Lung (tissue), 12 donors: Measurements from ENCODE around the gene EXOC4. TPM values are rescaled to one million over a fixed set of nuclear protein-coding genes. Genes with fewer than 3 reads are reported as not detected.

Experiments used
- ATAC-seq: fragments of 200-7000 bp; cut with Tn5 transposase; one replicate; pipeline ENCODE4 v1.9.1; 2020; ENCODE audit warnings: moderate number of reproducible peaks; ENCODE audit not compliant: insufficient read depth, low FRiP score
- DNase-seq, 3 donors: peaks; one replicate each; pipeline ENCODE4 v3.0.0-alpha.2; 2013 to 2017
- H3K27ac ChIP-seq, 2 donors: one replicate each; pipeline ENCODE4 v1.5.1; 2013; ENCODE audit warnings: mild to moderate bottlenecking in 2 of 2, moderate library complexity in 2 of 2, control low read depth in 1 of 2, inconsistent platforms in 1 of 2, low read depth in 1 of 2, low read length in 1 of 2
- H3K27me3 ChIP-seq, 3 donors: one replicate each; pipeline ENCODE4 v1.5.1; 2013; ENCODE audit warnings: low read length in 2 of 3; ENCODE audit not compliant: control insufficient read depth in 3 of 3, insufficient read depth in 3 of 3
- H3K36me3 ChIP-seq, 4 donors: one replicate each; pipeline ENCODE4 v1.5.1; 2013; ENCODE audit warnings: low read length in 4 of 4, mild to moderate bottlenecking in 1 of 4, moderate library complexity in 1 of 4; ENCODE audit not compliant: control insufficient read depth in 4 of 4, insufficient read depth in 4 of 4
- H3K4me1 ChIP-seq, 5 donors: one replicate each; pipeline ENCODE4 v1.5.1; 2013; ENCODE audit warnings: low read length in 5 of 5, mild to moderate bottlenecking in 2 of 5, moderate library complexity in 1 of 5; ENCODE audit not compliant: control insufficient read depth in 5 of 5, insufficient read depth in 5 of 5
- H3K4me3 ChIP-seq: one replicate; pipeline ENCODE4 v1.5.1; 2013; ENCODE audit warnings: mild to moderate bottlenecking, control low read depth, moderate library complexity
- H3K9ac ChIP-seq, 2 donors: one replicate each; pipeline ENCODE4 v1.5.1; 2013; ENCODE audit warnings: low read length in 2 of 2, control low read depth in 1 of 2; ENCODE audit not compliant: insufficient read depth in 1 of 2
- H3K9me3 ChIP-seq, 4 donors: one replicate each; pipeline ENCODE4 v1.5.1; 2013; ENCODE audit warnings: low read length in 3 of 4, mild to moderate bottlenecking in 1 of 4, moderate library complexity in 1 of 4; ENCODE audit not compliant: control insufficient read depth in 4 of 4, insufficient read depth in 3 of 4
- CTCF ChIP-seq: IDR thresholded peaks from 2 replicates; pipeline ENCODE4 v1.5.1; 2012; ENCODE audit warnings: mild to moderate bottlenecking; ENCODE audit errors: control extremely low read depth, extremely low read depth
- WGBS, 2 donors: extraction: QIAGEN DNeasy Blood & Tissue Kit; methylation state at CpG; one replicate each; pipeline ENCODE4 v1.1.7; 2013; 5-methylcytosine and 5-hydroxymethylcytosine counted together
- polyA plus RNA-seq, 2 donors: library from polyadenylated mRNA; stranded (reverse); fragments of 200-250 nt; gene quantifications; one replicate each; pipeline ENCODE4 v1.2.1, GENCODE V29; 2013
- total RNA-seq, 2 donors: library from RNA; depleted of rRNA in 1 of 2; stranded (reverse); fragments of >200 nt in 1 of 2; gene quantifications; one replicate each; pipeline ENCODE4 v1.2.1, GENCODE V29; 2014 to 2021
- donor health status: control.
- donor health status: control.
- donor health status: Bipolar disorder and iron deficiency.
- donor health status: healthy.
- donor health status: DM: yes; HTN: yes; CAD: no.

Gene EXOC4
- total and polyA plus RNA-seq, 4 donors: 10.3 to 232 (median 47.4) TPM

GRCh38 chr7:133807624-133808492 is 555.0 kb downstream of the EXOC4 start:
- no peaks in the 10 kb centered on the region for H3K36me3 ChIP-seq
- no peak overlapping the region for H3K9ac ChIP-seq
- no peak overlapping the region for H3K4me3 ChIP-seq
- H3K27ac ChIP-seq: no peak overlapping the region
- no peaks in the 10 kb centered on the region for H3K27me3 ChIP-seq
- H3K9me3 ChIP-seq: no peaks in the 10 kb centered on the region
- DNase-seq (peak in 2 of 3 donors; percentile 29 to 31), ATAC-seq (no peak)
- TF ChIP-seq CTCF: no peak
- WGBS, 2 donors: 75 to 78% methylated on average over 7 of the region's 7 CpGs
- H3K4me1 ChIP-seq: peaks cover 0 to 19% (median 0%) of the 10 kb centered on the region in 5 donors

GRCh38 chr7:133808493-133808866 is 555.6 kb downstream of the EXOC4 start:
- Histone ChIP-seq H3K9ac (no peak overlapping the region), H3K9me3 (no peaks in the 10 kb centered on the region), H3K36me3 (no peaks in the 10 kb centered on the region), H3K4me1 (peaks cover 0 to 19% (median 0%) of the 10 kb centered on the region in 5 donors), H3K27me3 (no peaks in the 10 kb centered on the region), H3K4me3 (no peak overlapping the region), H3K27ac (no peak overlapping the region)
- DNase-seq (no peak), ATAC-seq (no peak)
- WGBS, 2 donors: 94 to 97% methylated on average over 2 of the region's 2 CpGs
- no peak for TF ChIP-seq CTCF

- Histone ChIP-seq H3K4me3 (no peak overlapping the region), H3K9ac (no peak overlapping the region), H3K36me3 (peaks cover 0 to 3% (median 0%) of the 10 kb centered on the region in 4 donors), H3K27me3 (no peaks in the 10 kb centered on the region), H3K4me1 (peaks cover 0 to 11% (median 0%) of the 10 kb centered on the region in 5 donors), H3K9me3 (no peaks in the 10 kb centered on the region), H3K27ac (no peak overlapping the region)
- TF ChIP-seq CTCF: no peak
- ATAC-seq: no peak
- WGBS, 2 donors: 94 to 96% methylated on average over 6 of the region's 6 CpGs
- no peak for DNase-seq
Observed at GRCh38 chr7:133812877-133813276, 560.0 kb downstream of the EXOC4 start.
